OCI-LY3 (cell line): Measurements from ENCODE around the gene NBDY.

Experiments
- EZH2phosphoT487 ChIP-seq: fragments of 200-600 bp; shearing (Covaris generic); IDR thresholded peaks from 2 replicates; pipeline ENCODE4 v1.6.1; 2018; ENCODE audit warnings: antibody characterized with exemption, mixed run types, low read depth
- TF ChIP-seq, protein P1 (sequence below): fragments of 200-600, 300-600 bp; sonication (generic); IDR thresholded peaks from 2 replicates; pipeline ENCODE4 v1.5.1; 2014; ENCODE audit warnings: antibody characterized with exemption, low read length, low read depth

DNA sequence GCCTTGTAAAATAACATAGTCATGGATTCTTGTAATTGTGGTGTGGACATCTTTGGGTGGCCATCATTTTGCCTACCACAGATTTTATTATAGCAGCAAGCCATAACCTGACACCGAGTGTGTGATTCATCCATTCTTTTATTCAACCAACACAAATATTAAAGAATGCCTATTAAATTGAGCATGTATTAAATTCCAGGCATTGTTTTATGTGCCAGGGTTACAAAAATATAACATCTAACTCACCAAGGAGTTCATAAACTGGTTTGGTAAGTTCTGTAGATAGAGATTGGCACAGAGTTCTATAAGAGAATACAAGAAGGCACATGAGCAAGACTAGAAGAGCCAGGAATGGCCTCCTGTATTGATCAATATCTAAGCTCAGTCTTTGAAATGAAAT lies 18.0 kb downstream of the NBDY start:
- TF ChIP-seq, protein P1, sequence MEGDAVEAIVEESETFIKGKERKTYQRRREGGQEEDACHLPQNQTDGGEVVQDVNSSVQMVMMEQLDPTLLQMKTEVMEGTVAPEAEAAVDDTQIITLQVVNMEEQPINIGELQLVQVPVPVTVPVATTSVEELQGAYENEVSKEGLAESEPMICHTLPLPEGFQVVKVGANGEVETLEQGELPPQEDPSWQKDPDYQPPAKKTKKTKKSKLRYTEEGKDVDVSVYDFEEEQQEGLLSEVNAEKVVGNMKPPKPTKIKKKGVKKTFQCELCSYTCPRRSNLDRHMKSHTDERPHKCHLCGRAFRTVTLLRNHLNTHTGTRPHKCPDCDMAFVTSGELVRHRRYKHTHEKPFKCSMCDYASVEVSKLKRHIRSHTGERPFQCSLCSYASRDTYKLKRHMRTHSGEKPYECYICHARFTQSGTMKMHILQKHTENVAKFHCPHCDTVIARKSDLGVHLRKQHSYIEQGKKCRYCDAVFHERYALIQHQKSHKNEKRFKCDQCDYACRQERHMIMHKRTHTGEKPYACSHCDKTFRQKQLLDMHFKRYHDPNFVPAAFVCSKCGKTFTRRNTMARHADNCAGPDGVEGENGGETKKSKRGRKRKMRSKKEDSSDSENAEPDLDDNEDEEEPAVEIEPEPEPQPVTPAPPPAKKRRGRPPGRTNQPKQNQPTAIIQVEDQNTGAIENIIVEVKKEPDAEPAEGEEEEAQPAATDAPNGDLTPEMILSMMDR: no peak
- TF ChIP-seq EZH2phosphoT487: no peak
